GM19043 (cell line): ENCODE results near the gene FMO5.
"Not testable (repeated sequence)": the region's sequence is repeated elsewhere in the genome, so short reads cannot be mapped to it uniquely, and the experiment has no call there.

Source experiments
- ATAC-seq: cut with Tn5 transposase; IDR thresholded peaks from one replicate; pipeline ENCODE4 v1.9.1; 2021; ENCODE audit warnings: low read depth; ENCODE audit not compliant: unreplicated experiment

The FMO5 gene

GRCh38 chr1:147157116-147157515 lies 68.0 kb downstream of the FMO5 start:
- not testable (repeated sequence) for ATAC-seq

- no peak for ATAC-seq
Measured at GRCh38 chr1:147156642-147157041, 68.5 kb downstream of the FMO5 start.

- no peak for ATAC-seq
Measured at GRCh38 chr1:147152772-147153171, 72.4 kb downstream of the FMO5 start.

GRCh38 chr1:147151244-147151643 lies 73.9 kb downstream of the FMO5 start:
- no peak for ATAC-seq

- ATAC-seq: no peak
Measured at GRCh38 chr1:147142886-147143285, 82.3 kb downstream of the FMO5 start.
